ENCODE measurements around the gene LRRC4C. TPM values are rescaled to one million over a fixed set of nuclear protein-coding genes. Genes with fewer than 3 reads are reported as not detected.

LRRC4C gene
- total RNA-seq, 1 experiment from 2014 or later = 0.13 TPM

DNA sequence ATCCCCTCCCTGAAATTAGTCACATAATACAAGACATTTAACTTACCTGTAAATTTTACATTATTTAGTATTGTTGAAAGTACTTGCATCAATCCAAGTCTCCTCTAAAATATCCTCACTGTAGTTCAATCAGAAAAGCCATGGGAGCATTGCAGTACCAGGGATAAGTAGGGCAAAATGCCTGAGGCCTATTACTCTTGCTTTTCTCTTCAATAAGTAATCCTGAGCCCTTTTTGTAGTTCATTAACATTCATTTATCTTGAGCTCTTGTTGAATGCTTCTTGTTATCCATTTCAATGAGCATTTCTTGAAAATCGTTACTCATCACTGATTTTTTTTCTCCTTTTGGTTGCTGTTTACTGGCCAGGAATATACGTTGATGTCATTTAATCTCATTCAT lies 414.7 kb downstream of the LRRC4C start:
- H4K8ac ChIP-seq (replicated peaks; ENCODE audit: insufficient read length, low read depth, low read length) = no peak overlapping the region
- no peak overlapping the region for H4K5ac ChIP-seq (ENCODE audit: insufficient read length, low read depth, low read length)
- Mint-ChIP-seq H3K9me3 (peaks cover 0 to 2% of the 10 kb centered on the region in 2 experiments; a peak in 1 of 5 replicates), H3K36me3 (ENCODE audit: insufficient read depth in 1 of 3, low read depth in 3 of 3) (peaks cover 0 to 2% (median 0%) of the 10 kb centered on the region in 3 experiments; a peak in 2 of 7 replicates), H3K4me3 (no peak overlapping the region), H3K27ac (no peak overlapping the region; a peak in 1 of 7 replicates), H3K27me3 (ENCODE audit: low read depth) (no peaks in the 10 kb centered on the region), H3K4me1 (peaks cover 15 to 18% of the 10 kb centered on the region in 2 experiments)
- H3K79me2 ChIP-seq (ENCODE audit: insufficient read depth, low read length) = no peaks in the 10 kb centered on the region
- H3K56ac ChIP-seq (ENCODE audit: insufficient read length, low read depth, low read length) = no peak overlapping the region
- H2BK5ac ChIP-seq (ENCODE audit: insufficient read length, low read length) = no peak overlapping the region
- H4K20me1 ChIP-seq (ENCODE audit: control insufficient read depth, insufficient read depth, insufficient read length) = no peaks in the 10 kb centered on the region
- WGBS (ENCODE audit: extremely low coverage, insufficient read length, low lambda C conversion rate) = no CpG with 5 or more reads among the region's 2 CpGs
- TF ChIP-seq, protein P1, sequence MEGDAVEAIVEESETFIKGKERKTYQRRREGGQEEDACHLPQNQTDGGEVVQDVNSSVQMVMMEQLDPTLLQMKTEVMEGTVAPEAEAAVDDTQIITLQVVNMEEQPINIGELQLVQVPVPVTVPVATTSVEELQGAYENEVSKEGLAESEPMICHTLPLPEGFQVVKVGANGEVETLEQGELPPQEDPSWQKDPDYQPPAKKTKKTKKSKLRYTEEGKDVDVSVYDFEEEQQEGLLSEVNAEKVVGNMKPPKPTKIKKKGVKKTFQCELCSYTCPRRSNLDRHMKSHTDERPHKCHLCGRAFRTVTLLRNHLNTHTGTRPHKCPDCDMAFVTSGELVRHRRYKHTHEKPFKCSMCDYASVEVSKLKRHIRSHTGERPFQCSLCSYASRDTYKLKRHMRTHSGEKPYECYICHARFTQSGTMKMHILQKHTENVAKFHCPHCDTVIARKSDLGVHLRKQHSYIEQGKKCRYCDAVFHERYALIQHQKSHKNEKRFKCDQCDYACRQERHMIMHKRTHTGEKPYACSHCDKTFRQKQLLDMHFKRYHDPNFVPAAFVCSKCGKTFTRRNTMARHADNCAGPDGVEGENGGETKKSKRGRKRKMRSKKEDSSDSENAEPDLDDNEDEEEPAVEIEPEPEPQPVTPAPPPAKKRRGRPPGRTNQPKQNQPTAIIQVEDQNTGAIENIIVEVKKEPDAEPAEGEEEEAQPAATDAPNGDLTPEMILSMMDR (conservative IDR thresholded peaks at IDR 0.05) = no peak
- no peaks in the 10 kb centered on the region for H3K23me2 ChIP-seq (ENCODE audit: insufficient read length, low read depth, low read length, poor library complexity, severe bottlenecking)
- H3K23ac ChIP-seq (ENCODE audit: insufficient read length, low read depth, low read length) = no peak overlapping the region
- H3T11ph ChIP-seq (ENCODE audit: low read length) = no peak overlapping the region
- no peak overlapping the region for H3K27ac ChIP-seq (ENCODE audit: insufficient read length, low read depth, low read length)
- no peak for DNase-seq
- no peaks in the 10 kb centered on the region for H3K27me3 ChIP-seq (ENCODE audit: insufficient read depth, low read length)
- H2BK15ac ChIP-seq (ENCODE audit: low read depth, low read length) = no peak overlapping the region
- no peaks in the 10 kb centered on the region for H3K4me1 ChIP-seq (ENCODE audit: insufficient read depth, low read length)
- H2AFZ ChIP-seq (ENCODE audit: low read length) = no peak overlapping the region
- no peak overlapping the region for H2BK120ac ChIP-seq (ENCODE audit: low read depth, low read length, poor library complexity, severe bottlenecking)
- no peak overlapping the region for H3K14ac ChIP-seq (ENCODE audit: insufficient read depth, low read length)
- no peak overlapping the region for H3K4me2 ChIP-seq (ENCODE audit: insufficient read depth, insufficient read length, low read length)
- no peaks in the 10 kb centered on the region for H3K79me1 ChIP-seq (ENCODE audit: insufficient read depth, low read depth, low read length, poor library complexity, severe bottlenecking)
- H3K4ac ChIP-seq (ENCODE audit: low read depth, low read length) = no peak overlapping the region
- H2AK5ac ChIP-seq (ENCODE audit: insufficient read length, low read length) = no peak overlapping the region
- no peak overlapping the region for H4K91ac ChIP-seq (ENCODE audit: insufficient read length, low read depth, low read length)
- no peak overlapping the region for H3K18ac ChIP-seq (ENCODE audit: insufficient read length, low read depth, low read length)
- H2BK12ac ChIP-seq (ENCODE audit: insufficient read length, low read depth, low read length) = no peak overlapping the region
- H2BK20ac ChIP-seq (ENCODE audit: low read depth, low read length, poor library complexity, severe bottlenecking) = no peak overlapping the region
- H3K9ac ChIP-seq (ENCODE audit: extremely low read depth, insufficient read length, low read length) = no peak overlapping the region
- H3K9me3 ChIP-seq (ENCODE audit: control insufficient read depth, low read depth, low read length) = no peaks in the 10 kb centered on the region

All from H9 (cell line).